SJSA1 (cell line): ENCODE data around the gene CCDC57. TPM values are rescaled to one million over a fixed set of nuclear protein-coding genes. Genes with fewer than 3 reads are reported as not detected.
"Not testable (repeated sequence)": the region's sequence is repeated elsewhere in the genome, so short reads cannot be mapped to it uniquely, and the experiment has no call there.

Experiments
- DNase-seq, 2 experiments: peaks; one replicate each; pipeline ENCODE4 v3.0.0-alpha.2; 2015 to 2020; ENCODE audit warnings: low spot score in 2 of 2, low read depth in 1 of 2
- H3K27ac ChIP-seq: fragments of 250-450 bp; sonication (Bioruptor Pico); 2 replicates; pipeline ENCODE4 v1.5.1; 2020; ENCODE audit warnings: mild to moderate bottlenecking, moderate library complexity
- H3K27me3 ChIP-seq: fragments of 250-450 bp; sonication (Bioruptor Pico); replicated peaks from 2 replicates; pipeline ENCODE4 v1.5.1; 2020; ENCODE audit warnings: mild to moderate bottlenecking, moderate library complexity
- H3K36me3 ChIP-seq: fragments of 250-450 bp; sonication (Bioruptor Pico); 2 replicates; pipeline ENCODE4 v1.5.1; 2020; ENCODE audit warnings: mild to moderate bottlenecking
- H3K4me1 ChIP-seq: fragments of 250-450 bp; sonication (Bioruptor Pico); replicated peaks from 2 replicates; pipeline ENCODE4 v1.6.1; 2021; ENCODE audit warnings: mild to moderate bottlenecking
- H3K4me3 ChIP-seq: fragments of 250-450 bp; sonication (Bioruptor Pico); 2 replicates; pipeline ENCODE4 v1.5.1; 2020; ENCODE audit warnings: mild to moderate bottlenecking
- H3K9me3 ChIP-seq: fragments of 250-450 bp; sonication (Bioruptor Pico); replicated peaks from 2 replicates; pipeline ENCODE4 v1.5.1; 2020; ENCODE audit warnings: mild to moderate bottlenecking
- total RNA-seq: library from RNA; depleted of rRNA; stranded (reverse); fragments of >200 nt; shearing (Covaris generic); gene quantifications from 2 replicates; pipeline ENCODE4 v1.2.3, GENCODE V29; 2014

CCDC57 gene
- total RNA-seq, 1 experiment from 2014 or later = 8.2 TPM

DNA sequence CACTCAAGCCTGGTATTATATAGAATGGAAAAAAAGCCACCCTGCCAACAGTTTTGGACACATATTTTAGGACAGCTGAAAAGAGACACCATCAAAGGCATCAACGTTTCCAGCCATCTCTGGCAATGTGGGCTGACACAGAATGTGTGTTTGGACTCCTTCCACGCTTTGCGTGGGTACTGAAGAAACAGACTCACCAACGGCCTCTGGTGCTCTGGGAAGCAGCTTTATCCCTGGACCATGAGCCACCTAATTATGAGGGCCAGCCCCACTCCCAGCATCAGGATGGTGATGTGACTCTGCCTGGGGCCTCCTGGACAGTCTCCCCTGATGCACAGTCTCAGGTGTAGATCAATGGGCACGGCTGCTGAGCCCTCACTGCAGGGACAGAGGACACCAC lies 27.9 kb downstream of the CCDC57 start:
- DNase-seq = no peak
- H3K36me3 ChIP-seq = peaks cover 52% of the 10 kb centered on the region
- H3K4me1 ChIP-seq = no peaks in the 10 kb centered on the region
- no peak overlapping the region for H3K27ac ChIP-seq
- H3K9me3 ChIP-seq = no peaks in the 10 kb centered on the region
- no peaks in the 10 kb centered on the region for H3K27me3 ChIP-seq
- H3K4me3 ChIP-seq = no peak overlapping the region

DNA sequence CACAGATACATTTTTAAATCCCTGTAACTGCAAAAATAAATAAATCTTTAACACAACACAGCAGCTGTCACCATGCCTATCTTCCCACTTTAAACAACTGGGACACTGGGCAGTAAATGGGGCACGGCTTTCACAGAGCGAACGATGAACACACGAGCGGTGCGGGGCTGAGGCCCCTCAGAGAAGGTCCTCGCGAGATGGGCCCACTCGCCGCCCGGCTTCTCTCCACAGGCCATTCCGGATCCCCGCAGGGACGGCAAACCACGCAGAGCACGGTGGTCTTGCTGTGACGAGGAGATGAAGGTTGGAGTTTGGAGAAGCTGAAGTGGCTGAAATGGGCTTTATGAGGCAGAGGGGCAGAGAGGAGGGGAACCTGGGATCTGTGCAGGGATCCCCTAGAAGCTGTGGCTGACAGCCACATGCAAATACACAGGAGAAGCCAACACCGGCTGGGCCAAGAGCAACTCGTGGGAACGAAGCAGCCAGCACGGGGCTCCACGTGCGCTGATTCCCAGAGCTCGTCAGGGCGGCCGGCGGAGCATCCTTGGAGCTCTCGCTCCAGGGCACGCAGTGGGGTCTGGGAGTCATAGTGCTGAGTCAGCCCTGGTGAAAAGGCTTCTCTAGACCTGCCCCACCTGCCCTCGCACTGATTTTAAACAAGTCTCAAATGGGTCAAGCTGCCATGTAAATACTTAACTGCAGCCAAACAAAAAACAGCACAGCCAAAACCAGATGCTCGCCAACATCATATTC lies 31.7 kb downstream of the CCDC57 start:
- Histone ChIP-seq H3K4me1 (no peaks in the 10 kb centered on the region), H3K9me3 (no peaks in the 10 kb centered on the region), H3K36me3 (peaks cover 53% of the 10 kb centered on the region), H3K27me3 (no peaks in the 10 kb centered on the region), H3K27ac (no peak overlapping the region), H3K4me3 (no peak overlapping the region)
- DNase-seq = no peak

DNA sequence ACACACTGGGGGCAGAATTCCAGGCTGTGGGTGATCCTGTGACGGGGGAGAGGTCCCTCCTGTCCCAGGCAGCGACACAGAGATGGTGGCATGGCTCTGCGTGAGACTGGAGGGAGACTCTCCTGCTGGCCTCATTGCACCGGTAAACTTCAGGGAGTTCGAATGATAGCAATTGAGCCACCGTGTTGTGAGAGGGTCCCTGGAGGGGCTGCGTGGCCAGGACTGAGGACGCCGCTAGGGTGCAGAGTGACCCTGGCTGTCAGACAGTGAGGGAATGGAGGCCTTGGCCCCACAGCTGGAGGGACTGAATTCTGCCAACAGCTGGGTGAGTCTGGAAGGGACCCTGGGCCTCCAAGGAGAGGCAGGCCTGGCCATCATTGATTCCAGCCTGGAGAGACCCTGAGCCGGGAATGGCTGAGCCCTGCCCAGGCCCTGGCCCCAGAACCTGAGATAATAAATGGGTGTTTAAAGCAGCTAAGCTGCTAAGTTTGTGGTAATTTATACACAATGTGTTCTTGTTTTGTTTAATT lies 32.6 kb downstream of the CCDC57 start:
- Histone ChIP-seq H3K9me3 (no peaks in the 10 kb centered on the region), H3K36me3 (peaks cover 50% of the 10 kb centered on the region), H3K27me3 (no peaks in the 10 kb centered on the region), H3K27ac (no peak overlapping the region), H3K4me3 (no peak overlapping the region), H3K4me1 (no peaks in the 10 kb centered on the region)
- DNase-seq = no peak

DNA sequence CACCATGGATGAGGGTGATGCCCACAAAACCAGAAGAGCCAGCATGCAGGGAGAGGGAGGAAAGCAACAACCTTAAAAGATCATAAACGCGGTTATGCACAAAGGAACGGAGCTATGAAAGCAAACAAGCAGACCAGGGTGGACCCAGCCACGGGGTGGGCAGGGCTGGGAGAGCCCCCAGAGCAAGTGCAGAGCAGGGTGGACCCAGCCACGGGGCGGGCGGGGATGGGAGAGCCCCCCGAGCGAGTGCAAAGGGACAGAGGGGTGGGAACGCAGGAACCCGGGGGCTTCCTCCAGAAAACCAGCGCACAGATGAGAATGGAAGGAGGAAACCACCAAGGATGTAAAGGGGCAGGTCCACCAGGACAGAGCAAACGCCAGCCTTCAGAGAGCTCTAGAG lies 33.2 kb downstream of the CCDC57 start:
- H3K4me3 ChIP-seq = no peak overlapping the region
- H3K4me1 ChIP-seq = no peaks in the 10 kb centered on the region
- H3K27me3 ChIP-seq = no peaks in the 10 kb centered on the region
- no peak overlapping the region for H3K27ac ChIP-seq
- no peak for DNase-seq
- no peaks in the 10 kb centered on the region for H3K9me3 ChIP-seq
- peaks cover 46% of the 10 kb centered on the region for H3K36me3 ChIP-seq

DNA sequence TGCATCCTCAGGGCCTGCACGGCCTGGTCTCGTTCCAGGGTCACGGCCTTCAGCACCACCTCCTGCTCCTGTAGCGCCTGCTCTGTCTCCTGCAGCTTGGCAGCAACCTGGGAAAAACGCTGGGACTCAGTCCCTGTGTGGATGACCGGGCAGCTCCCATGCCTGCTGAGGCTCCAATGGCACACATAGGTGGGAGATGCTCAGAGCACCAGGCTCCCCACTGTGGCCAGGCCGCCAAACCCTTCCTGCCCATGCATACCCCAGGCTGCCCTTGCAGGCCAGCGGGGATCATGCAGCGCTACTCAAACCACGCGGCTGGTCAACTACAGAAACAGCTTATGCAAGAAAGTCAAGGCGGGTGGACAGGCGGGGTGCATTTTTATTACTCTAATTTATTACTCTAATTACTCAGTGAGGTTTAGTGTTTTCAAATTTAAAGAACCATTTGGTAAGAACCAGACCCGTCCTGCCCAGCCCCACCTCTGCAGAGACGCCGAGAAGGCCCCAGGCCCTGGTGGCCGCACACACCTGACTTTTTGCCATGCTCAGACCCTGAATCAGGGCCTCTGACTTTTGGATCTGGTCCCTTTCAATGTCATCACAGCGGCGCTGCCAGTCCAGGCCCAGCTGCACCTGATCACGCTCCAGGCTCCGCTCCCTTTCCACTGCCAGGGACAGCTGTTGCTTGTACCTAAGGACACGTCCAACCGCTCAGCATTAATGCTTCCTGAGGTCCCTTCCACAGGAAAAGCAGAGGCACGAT lies 34.0 kb downstream of the CCDC57 start:
- Histone ChIP-seq H3K4me1 (no peaks in the 10 kb centered on the region), H3K4me3 (no peak overlapping the region), H3K9me3 (no peaks in the 10 kb centered on the region), H3K27ac (no peak overlapping the region), H3K36me3 (peaks cover 47% of the 10 kb centered on the region), H3K27me3 (no peaks in the 10 kb centered on the region)
- no peak for DNase-seq

DNA sequence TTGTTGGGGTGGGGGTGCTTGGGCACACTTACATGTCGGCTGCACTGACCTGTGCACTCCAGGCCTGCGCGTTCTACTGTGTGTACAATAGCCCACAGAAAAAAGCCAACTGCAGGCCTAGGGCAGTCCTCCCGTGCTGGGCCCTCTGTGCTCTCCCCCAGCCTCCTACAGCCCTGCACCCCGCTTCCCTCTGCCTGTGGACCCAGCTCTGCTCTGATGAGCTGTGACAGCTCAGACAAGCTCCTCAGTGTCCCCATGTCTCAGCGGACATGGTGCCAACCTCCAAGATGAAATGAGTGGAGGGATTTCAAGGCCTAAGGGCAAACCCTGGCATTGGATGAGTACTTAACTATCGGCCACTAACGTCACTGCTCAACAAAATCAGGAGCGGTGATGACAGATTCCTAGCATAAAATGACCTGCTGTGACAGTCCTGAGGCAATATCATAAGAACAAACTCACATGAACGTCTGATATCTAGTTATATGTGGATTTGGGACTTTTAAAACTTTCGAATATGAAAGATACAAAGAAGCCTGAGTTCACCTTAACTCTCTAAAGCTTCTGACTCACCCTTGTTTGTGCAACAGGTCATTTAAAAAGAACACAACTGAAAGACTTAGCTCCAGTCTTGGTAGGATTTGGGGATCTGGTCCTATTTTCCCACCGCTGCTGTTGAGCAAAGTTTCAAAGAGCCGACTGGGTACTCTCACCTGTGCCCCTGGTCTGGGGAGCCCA lies 34.7 kb downstream of the CCDC57 start:
- H3K27me3 ChIP-seq = no peaks in the 10 kb centered on the region
- DNase-seq = no peak
- no peaks in the 10 kb centered on the region for H3K4me1 ChIP-seq
- peaks cover 45% of the 10 kb centered on the region for H3K36me3 ChIP-seq
- H3K4me3 ChIP-seq = no peak overlapping the region
- H3K9me3 ChIP-seq = no peaks in the 10 kb centered on the region
- H3K27ac ChIP-seq = no peak overlapping the region

DNA sequence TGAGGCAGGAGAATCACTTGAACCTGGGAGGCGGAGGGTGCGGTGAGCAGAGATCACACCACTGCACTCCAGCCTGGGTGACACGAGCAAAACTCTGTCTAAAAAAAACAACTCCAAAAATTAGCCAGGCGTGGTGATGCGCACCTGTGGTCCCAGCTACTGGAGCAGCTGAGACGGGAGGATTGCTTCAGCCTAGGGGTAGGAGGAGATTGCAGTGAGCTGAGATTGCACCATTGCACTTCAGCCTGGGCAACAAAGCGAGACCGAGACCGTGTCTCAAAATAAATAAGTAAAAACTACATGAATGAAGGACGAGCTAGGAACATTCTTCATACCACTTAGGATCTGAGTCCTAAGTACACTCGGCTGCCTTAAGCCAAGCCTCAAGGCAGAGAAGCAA lies 35.4 kb downstream of the CCDC57 start:
- DNase-seq = no peak
- Histone ChIP-seq H3K27ac (no peak overlapping the region), H3K9me3 (no peaks in the 10 kb centered on the region), H3K4me3 (no peak overlapping the region), H3K27me3 (no peaks in the 10 kb centered on the region), H3K36me3 (peaks cover 46% of the 10 kb centered on the region), H3K4me1 (no peaks in the 10 kb centered on the region)

DNA sequence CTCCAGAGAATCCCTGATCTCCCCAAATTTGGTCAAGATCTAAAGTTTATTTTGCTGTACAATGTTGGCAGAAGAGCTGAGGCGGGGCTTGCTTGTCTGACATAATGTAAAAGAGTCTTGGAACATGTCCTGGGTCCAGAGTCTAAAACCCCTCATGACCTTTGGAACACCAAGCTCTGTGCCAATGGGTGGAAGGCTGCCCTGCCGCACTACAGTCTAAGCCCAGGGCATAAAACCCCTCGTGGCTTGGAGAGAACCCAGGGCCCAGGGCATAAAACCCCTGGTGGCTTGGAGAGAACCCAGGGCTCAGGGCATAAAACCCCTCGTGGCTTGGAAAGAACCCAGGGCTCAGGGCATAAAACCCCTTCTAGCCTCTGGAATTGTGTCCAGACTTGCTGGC lies 36.7 kb downstream of the CCDC57 start:
- Histone ChIP-seq H3K4me1 (no peaks in the 10 kb centered on the region), H3K4me3 (no peak overlapping the region), H3K36me3 (peaks cover 40% of the 10 kb centered on the region), H3K9me3 (no peaks in the 10 kb centered on the region), H3K27ac (no peak overlapping the region), H3K27me3 (no peaks in the 10 kb centered on the region)
- DNase-seq = no peak

DNA sequence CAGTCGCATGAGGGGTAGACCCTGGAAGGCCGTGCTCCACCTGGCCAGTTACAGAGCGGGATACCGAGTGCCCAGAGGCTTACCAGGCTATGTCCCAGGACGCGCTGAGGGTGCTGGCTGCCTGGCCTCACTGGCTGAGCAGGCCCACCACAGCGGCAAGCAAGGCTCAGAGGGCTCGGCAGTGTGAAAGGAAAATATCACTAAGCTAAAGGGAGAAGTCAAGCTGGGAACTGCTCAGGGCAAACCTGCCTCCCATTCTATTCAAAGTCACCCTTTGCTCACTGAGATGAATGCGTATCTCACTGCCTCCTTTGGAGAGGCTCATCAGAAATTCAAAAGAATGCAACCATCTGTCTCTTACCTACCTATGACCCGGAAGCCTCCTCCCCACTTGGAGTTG lies 37.4 kb downstream of the CCDC57 start:
- Histone ChIP-seq H3K36me3 (peaks cover 37% of the 10 kb centered on the region), H3K4me3 (no peak overlapping the region), H3K27me3 (no peaks in the 10 kb centered on the region), H3K27ac (no peak overlapping the region), H3K4me1 (no peaks in the 10 kb centered on the region), H3K9me3 (no peaks in the 10 kb centered on the region)
- no peak for DNase-seq

DNA sequence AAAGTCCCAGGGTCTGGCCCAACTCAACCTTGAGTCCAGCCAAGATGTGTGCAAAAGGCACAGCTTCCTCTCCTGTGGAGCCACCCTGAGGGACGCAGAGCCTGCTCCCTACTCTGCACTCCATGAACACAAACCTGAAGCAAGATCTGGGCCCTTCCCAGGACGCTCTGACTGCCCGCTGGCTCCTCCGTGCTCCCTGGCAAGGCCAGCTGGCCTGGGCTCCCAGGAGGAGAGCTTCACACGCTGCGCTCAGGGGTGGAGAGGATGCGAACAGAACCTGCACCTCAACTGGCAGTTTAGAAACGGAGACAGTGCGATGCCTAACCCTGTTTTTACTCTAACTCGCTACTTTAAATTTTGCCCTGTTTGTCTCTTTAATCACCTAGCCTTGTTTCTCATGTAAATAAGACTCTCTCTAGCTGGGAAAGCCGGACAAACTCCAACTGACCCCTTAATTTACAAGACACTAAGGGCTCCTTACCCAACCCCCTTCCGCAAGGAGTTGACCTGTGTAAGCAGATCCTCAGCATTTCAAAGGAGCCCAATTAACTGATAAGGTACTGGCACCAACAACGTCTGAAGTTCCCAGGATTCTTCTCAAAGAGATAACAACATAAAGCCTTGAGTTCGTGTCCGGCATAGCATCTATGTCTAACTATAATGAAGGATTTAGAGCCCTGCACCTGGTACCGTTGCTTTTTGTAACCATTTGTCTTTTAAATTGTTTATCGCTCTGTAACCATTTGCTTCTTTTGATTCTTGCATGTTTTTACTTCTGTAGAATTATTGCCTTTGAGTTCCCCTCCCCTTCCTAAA lies 38.4 kb downstream of the CCDC57 start:
- H3K27ac ChIP-seq, H3K4me3 ChIP-seq, H3K27me3 ChIP-seq, H3K4me1 ChIP-seq, DNase-seq, H3K9me3 ChIP-seq: not testable (repeated sequence)
- peaks cover 42% of the 10 kb centered on the region for H3K36me3 ChIP-seq

DNA sequence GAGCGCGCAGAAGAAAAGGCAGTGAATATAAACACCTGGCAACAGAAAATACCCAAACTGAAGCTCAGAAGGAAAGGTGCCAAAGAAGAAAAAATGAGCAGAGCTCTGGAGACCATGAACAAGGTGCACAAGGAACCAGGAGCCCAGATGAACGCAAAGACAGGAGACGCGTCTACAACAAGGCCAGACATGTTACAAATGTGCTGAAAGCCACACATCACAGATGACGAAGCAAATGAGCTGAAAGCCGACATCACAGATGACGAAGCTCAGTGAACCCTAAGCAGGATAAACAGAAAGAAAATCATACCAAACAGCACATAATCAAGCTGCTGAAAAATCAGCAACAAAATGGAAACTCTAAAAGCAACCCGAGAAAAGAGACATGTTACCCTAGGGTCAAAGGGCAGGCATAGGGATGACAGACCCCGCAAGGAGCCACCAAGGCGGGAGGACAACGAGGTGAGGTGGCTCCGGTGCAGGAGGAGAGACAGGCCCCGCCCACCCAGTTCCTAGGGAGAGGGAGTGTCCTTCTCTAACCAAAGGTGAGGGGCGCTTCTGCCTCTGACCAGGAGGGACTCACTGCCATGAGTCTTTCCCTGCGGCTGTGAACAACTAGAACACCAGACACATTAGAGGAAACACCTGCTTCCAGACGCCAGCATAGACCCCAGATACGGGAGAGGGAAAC lies 39.1 kb downstream of the CCDC57 start:
- H3K27me3 ChIP-seq = no peaks in the 10 kb centered on the region
- no peak overlapping the region for H3K27ac ChIP-seq
- no peak overlapping the region for H3K4me3 ChIP-seq
- no peak for DNase-seq
- peaks cover 42% of the 10 kb centered on the region for H3K36me3 ChIP-seq
- H3K9me3 ChIP-seq = no peaks in the 10 kb centered on the region
- H3K4me1 ChIP-seq = no peaks in the 10 kb centered on the region

DNA sequence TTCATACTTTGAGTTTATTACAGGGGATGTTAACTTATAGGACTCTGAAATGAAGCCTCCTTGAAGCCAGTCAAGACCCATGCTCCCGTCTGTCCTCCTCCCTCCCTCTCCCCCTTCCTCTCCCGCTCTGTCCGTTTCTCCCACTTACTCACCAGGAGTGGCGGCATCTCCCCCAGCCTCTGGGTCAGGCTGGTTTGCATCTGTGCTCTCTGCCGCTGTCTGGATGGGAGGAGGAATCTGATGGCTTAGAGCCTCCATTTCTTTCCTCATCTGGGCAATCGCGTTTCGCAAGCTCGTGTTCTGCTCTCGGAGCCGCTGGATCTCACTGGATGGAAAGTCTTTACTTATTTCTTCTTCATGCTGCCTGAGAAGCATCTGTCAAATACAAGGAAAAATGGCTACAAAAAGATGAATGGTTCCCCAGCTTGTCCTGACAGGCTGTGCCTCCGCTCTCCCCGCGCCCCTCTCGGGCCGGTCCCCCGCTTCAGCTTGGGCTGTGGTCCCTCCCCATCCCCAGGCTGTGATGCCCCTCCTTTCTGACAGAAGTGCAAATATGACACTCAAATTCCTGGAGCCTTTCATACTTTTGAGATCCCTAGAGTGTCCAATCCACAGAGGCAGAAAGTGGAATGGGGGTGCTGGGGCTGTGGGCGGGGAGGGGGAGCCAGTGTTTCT lies 40.0 kb downstream of the CCDC57 start:
- DNase-seq = no peak
- peaks cover 39% of the 10 kb centered on the region for H3K36me3 ChIP-seq
- no peak overlapping the region for H3K4me3 ChIP-seq
- no peaks in the 10 kb centered on the region for H3K4me1 ChIP-seq
- H3K27me3 ChIP-seq = no peaks in the 10 kb centered on the region
- H3K9me3 ChIP-seq = no peaks in the 10 kb centered on the region
- H3K27ac ChIP-seq = no peak overlapping the region
